Left lobe of liver (tissue), 2 donors: ENCODE measurements around the gene ARL17A. TPM values are rescaled to one million over a fixed set of nuclear protein-coding genes. Genes with fewer than 3 reads are reported as not detected.
"Not testable (repeated sequence)": the region's sequence is repeated elsewhere in the genome, so short reads cannot be mapped to it uniquely, and the experiment has no call there.

Experiments
- ATAC-seq: fragments of 200-7000 bp; cut with Tn5 transposase; one replicate; pipeline ENCODE4 v1.9.1; 2020; ENCODE audit warnings: mild to moderate bottlenecking, moderate library complexity
- DNase-seq: peaks from one replicate; pipeline ENCODE4 v3.0.0-alpha.2; 2020; ENCODE audit warnings: low spot score
- total RNA-seq: library from RNA; stranded (reverse); gene quantifications from one replicate; pipeline ENCODE4 v1.2.1, GENCODE V29; 2021
- donor health status: DM: no; HTN: no; CAD: no; lungs with moderate emphysema.
- donor health status: DM: no; HTN: yes; CAD: no.

The ARL17A gene
- total RNA-seq, 1 donor from 2014 or later = 9.6 TPM

DNA sequence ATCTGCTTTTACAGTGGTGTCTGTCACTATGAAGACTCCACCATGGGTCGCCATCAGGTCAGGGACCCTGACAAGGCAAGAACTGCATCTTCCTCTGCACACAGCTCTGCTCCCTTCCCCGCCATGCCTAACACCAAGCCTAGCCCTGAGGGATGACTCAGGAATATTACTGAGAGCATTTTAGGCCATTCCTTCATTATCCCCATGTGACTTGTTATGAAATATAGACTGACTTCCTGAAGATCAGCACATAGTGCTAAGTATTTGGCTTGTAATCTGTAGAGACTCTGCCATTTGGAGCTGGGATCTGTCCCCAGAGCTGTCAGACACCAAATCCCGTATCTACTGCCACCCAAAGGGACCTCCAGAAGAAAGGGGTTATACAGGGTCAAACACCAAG, 19.4 kb downstream of the ARL17A start:
- not testable (repeated sequence) for DNase-seq
- peak; percentile 59 for ATAC-seq

DNA sequence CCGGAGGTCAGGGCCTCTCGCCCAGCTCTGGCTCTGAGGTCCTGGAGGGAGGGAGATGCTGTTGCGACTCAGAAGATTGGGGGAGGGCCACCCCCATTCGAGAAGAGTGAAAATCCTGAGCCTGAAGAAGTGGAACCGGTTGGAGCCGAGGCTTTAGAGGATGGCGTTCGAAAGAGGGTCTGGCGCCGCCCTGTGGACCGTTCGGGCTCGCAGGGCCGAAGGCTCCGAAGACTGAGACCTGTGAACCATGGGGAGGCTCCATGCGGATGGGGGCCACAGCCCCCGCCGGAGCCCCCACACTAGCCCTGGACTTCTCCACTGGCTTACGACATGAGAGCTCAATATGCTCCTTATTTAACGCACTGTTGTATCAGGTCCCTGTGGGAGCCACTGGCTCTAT, 20.3 kb downstream of the ARL17A start:
- DNase-seq, ATAC-seq: not testable (repeated sequence)

DNA sequence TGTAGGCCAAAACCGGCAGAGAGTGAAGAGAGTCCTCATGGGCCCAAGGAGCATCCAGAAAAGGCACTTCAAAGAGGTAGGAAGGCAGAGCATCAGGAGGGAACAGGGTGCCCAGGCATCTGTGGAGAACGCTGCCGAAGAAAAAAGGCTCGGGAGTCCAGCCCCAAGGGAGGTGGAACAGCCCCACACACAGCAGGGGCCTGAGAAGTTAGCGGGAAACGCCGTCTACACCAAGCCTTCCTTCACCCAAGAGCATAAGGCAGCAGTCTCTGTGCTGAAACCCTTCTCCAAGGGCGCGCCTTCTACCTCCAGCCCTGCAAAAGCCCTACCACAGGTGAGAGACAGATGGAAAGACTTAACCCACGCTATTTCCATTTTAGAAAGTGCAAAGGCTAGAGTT, 30.9 kb downstream of the ARL17A start:
- not testable (repeated sequence) for DNase-seq, ATAC-seq

DNA sequence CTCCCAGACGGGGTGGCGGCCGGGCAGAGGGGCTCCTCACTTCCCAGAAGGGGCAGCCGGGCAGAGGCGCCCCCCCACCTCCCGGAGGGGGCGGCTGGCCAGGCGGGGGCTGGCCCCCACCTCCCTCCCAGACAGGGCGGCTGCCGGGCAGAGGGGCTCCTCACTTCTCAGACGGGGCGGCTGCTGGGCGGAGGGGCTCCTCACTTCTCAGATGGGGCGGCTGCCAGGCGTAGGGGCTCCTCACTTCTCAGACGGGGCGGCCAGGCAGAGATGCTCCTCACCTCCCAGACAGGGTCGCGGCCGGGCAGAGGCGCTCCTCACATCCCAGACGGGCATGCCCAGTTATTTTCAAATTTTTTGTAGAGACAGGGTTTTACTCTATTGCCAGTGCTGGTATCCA, 44.8 kb downstream of the ARL17A start:
- DNase-seq = peak; percentile 46
- ATAC-seq = not testable (repeated sequence)

DNA sequence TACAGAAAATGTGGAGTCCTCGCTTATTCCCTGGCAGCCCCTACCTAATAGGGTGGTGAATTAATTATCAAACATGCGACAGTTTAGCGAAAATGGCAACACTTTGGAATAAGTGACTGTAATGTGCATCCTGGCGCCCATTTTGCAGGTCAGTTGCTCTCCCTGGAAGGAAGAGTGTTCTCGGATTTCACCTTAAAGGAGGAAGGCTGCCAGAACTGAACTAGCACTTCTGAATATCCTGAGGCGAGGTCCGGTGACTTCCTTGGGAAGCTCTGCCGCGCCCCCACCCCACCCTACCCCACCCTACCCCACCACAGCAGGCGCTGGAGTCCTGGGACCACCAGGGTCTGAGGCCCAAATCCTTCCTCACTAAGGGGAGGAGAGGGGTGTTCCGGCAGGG, 67.3 kb downstream of the ARL17A start, which contains the start of gene LRRC37A2:
Gene LRRC37A2, plus strand, starts transcription at position 301 of the 400 bp plus-strand sequence. CDS start 245 bp downstream, outside the sequence.
- not testable (repeated sequence) for DNase-seq, ATAC-seq

DNA sequence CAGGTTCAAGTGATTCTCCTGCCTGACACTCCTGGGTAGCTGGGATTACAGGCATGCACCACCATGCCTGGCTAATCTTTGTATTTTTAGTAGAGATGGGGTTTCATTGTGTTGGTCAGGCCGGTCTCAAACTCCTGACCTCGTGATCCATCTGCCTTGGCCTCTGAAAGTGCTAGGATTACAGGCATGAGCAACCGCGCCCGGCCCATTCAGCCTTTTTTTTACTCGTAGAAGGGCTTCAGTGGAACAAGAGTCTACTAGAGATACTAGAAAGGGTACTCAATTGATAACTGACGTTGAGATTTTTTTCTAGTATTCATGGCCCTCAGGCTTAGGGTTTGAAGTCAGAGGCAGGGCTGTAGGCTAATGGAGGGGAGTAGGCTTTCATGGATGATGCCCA, 73.6 kb downstream of the ARL17A start:
- not testable (repeated sequence) for DNase-seq, ATAC-seq

DNA sequence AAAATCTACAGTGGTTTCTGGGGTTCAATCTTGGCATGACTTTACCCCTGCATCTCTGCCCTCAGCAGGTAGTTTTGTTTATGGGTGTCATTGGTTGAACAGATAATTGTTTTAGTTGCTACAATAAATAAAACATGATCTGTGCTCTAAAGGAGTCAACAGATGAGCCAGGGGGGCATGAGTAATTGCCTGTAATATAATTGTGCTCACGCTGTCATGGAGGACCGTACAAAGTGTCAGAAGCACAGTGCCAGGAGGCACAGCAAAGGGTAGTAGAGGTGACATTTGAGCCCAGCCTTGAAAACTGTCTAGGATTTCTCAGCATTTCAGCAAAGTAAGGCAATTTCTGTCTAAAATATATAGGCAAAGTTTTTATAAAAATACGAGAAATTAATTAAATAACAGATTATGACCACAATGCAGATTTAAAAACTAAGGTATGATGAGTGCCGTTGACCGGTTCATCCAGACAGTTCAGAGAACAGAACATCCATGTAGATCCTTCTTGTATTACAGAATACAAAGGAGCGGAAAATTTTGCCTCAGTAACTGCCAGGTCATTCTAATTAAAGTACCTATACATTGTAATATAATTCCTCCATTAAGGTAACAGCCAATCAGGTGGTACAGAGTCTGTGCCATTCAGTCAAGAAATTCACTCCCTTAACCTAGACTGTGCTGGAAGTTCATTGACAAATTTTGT, 79.9 kb downstream of the ARL17A start:
- DNase-seq, ATAC-seq: not testable (repeated sequence)

DNA sequence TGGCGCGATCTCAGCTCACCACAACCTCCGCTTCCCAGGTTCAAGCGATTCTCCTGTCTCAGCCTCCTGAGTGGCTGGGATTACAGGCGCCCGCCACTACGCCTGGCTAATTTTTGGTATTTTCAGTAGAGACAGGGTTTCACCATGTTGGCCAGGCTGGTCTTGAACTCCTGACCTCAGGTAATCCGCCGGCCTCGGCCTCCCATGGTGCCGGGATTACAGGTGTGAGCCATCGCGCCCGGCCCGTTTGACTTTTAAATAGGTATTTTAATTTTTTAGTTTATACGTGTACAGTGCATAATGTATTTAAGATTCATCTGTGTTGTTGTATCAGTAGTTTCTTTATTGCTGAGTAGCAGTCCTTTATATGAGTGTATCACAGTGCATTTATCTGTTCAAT, 87.5 kb downstream of the ARL17A start:
- not testable (repeated sequence) for ATAC-seq, DNase-seq

DNA sequence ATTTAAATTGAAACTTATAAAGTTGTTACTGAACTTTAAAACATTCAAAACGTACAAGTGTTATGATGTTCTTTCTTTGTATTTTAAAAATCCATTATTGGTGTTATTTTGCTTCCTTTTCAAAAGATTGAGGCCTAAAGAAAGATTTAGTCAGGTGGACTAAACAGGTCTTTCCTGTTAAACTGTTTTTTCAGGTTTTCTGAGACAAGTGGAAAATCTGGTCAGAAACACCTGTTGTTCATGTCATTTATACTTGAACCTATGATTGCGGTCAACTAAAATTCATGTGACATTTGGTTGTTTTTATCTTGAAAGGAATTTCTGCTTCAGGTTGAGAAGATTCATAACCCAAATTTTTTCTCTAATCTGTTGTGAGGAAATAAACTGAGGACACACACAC, 98.2 kb downstream of the ARL17A start:
- not testable (repeated sequence) for DNase-seq, ATAC-seq

DNA sequence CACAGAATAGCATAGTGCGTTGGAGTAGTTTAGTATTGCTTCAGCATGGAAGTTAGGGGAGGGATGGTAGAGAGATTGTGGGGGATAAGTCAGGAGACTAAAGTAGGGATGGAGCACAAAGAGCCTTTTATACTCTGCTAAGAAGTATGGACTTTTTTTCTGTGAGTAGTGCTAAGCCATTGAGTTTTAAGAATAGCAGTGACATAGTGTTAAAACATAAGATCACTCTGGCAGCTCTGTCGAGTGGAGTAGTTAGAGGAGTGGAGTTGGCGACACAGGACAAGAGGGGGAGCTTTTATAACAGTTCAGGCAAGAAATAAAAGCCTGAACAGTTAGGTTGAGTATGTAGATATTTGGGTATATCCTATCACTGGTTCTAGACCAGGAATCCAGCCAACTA, 100.7 kb downstream of the ARL17A start:
- not testable (repeated sequence) for DNase-seq, ATAC-seq

DNA sequence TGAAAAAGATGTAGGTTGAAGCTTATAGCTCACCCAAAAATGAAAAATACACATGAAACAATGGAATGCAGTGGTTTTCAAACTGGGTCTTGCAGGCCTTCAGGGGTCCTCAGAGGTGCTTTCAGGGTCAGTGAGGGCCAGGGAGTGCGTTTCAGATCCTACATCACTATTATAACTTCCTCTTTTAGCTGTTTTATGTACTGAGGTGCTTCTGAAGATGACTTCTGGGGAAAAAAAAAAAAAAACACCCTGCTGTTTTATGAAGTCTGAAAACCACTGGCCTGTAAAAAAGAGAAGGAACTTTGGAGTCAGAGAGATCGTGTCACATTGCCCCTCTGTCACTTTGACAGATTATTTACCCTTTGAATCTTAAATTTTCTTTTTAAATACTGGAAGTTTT, 103.9 kb downstream of the ARL17A start:
- ATAC-seq, DNase-seq: not testable (repeated sequence)

DNA sequence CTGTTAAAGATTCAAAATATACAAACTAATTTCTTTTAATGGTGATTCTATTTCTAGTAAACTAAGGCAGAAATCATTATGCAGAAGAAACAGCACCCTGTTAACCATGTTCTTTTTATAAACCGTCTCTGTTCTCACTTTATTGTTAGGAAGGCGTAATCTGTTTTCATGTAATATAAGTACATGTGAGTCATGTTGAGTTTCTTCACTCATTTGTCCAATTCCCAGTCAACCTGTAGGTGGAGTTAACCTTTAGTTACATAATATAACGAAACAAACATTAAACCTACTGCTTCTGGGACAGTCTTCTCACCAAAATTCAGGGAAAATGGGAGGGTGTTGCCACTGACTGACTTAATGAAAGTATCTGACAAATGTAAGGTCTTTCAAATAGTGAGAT, 105.0 kb downstream of the ARL17A start:
- DNase-seq = not testable (repeated sequence)
- ATAC-seq = peak; percentile 34

DNA sequence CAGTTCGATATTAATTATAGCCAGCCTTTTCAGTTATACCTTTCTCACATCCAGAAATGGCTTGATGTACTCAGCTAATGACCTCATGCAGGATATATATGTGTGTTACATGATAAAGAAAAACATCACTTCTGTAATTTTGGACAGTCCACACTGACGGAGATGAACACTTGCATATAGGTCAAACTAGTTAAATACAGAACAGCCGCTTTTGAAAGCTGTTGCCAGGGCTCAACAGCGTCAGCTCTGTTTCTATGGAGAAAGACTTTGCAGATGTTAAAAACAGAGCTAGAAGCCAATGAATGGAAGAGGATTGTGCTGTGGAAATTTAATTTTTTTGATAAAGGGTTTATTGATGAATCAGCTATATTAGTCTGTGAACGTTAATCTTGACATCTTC, 111.9 kb downstream of the ARL17A start:
- ATAC-seq = not testable (repeated sequence)

More for the DNA sequence above, 111.9 kb downstream of the ARL17A start:
- DNase-seq = not testable (repeated sequence)

Other genes starting within 250 kb of the ARL17A start
- gene ARL17B, start 217.9 kb downstream of the ARL17A start, total RNA-seq = 15.5 TPM
- 5.1 TPM for gene LRRC37A2, start 67.2 kb downstream of the ARL17A start, total RNA-seq
- gene NSF, start 11.0 kb upstream of the ARL17A start, total RNA-seq = 23.1 TPM
- 2.7 TPM for gene WNT3, start 239.0 kb upstream of the ARL17A start, total RNA-seq